Esophagus (tissue), 2 donors: ENCODE results near the gene MAPK12. TPM values are rescaled to one million over a fixed set of nuclear protein-coding genes. Genes with fewer than 3 reads are reported as not detected.
A peak's percentile ranks its signal among the peaks of the same experiment; 100 is the strongest.

Experiments
- H3K27ac ChIP-seq, 2 donors: one replicate each; pipeline ENCODE4 v1.5.1; 2013; ENCODE audit warnings: low read depth in 2 of 2, mild to moderate bottlenecking in 2 of 2, inconsistent platforms in 1 of 2, low read length in 1 of 2, moderate library complexity in 1 of 2
- H3K27me3 ChIP-seq, 2 donors: one replicate each; pipeline ENCODE4 v1.6.1; 2013; ENCODE audit warnings: low read length in 2 of 2, control low read depth in 1 of 2, mild to moderate bottlenecking in 1 of 2; ENCODE audit not compliant: insufficient read depth in 2 of 2, control insufficient read depth in 1 of 2
- H3K36me3 ChIP-seq, 2 donors: one replicate each; pipeline ENCODE4 v1.6.1; 2013; ENCODE audit warnings: low read length in 1 of 2; ENCODE audit not compliant: control insufficient read depth in 2 of 2, insufficient read depth in 2 of 2
- H3K4me1 ChIP-seq, 2 donors: one replicate each; pipeline ENCODE4 v1.6.1; 2013; ENCODE audit warnings: low read length in 1 of 2; ENCODE audit not compliant: control insufficient read depth in 2 of 2, insufficient read depth in 2 of 2
- H3K4me3 ChIP-seq, 2 donors: one replicate each; pipeline ENCODE4 v1.5.1; 2013; ENCODE audit warnings: low read length in 2 of 2, mild to moderate bottlenecking in 2 of 2, low read depth in 1 of 2, moderate library complexity in 1 of 2
- H3K9me3 ChIP-seq, 2 donors: one replicate each; pipeline ENCODE4 v1.6.1; 2013; ENCODE audit warnings: mild to moderate bottlenecking in 2 of 2, low read depth in 1 of 2, low read length in 1 of 2, moderate library complexity in 1 of 2; ENCODE audit not compliant: control insufficient read depth in 2 of 2, insufficient read depth in 1 of 2
- WGBS, 2 donors: extraction: QIAGEN DNeasy Blood & Tissue Kit; methylation state at CpG; one replicate each; pipeline ENCODE4 v1.1.7; 2013; 5-methylcytosine and 5-hydroxymethylcytosine counted together
- polyA plus RNA-seq, 2 donors: library from polyadenylated mRNA; stranded (reverse); fragments of 200-250 nt; gene quantifications; one replicate each; pipeline ENCODE4 v1.2.3, GENCODE V29; 2013
- donor health status: healthy with polysubstance abuse.
- donor health status: Bipolar disorder and iron deficiency.

Gene MAPK12
- polyA plus RNA-seq, 2 donors = 3.0 to 3.4 TPM

DNA sequence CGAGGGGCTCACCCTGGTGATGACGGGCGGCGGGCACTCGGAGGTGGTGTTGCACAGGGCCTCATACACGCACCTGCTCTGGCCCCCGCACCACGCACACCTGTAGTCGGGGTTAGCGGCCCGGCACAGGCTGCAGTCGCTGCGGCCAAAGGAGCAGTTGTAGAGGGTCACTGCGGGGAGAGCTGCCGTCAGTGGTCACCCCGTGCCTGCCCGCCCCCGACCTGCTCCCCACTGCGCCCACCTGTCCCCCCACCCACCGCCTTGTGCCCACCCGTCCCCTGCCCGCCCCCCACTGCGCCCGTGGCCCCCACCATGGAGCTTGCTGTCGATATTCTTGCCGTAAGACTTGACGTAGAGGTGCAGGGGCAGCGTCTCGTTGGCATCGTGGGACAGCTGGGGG is 22.3 kb upstream of the MAPK12 start:
- Histone ChIP-seq H3K27me3 (no peaks in the 10 kb centered on the region), H3K27ac (peak overlapping the region; percentile 43 to 90), H3K4me1 (peaks cover 3 to 43% of the 10 kb centered on the region in 2 donors), H3K4me3 (peak overlapping the region; percentile 5 to 41), H3K9me3 (peaks cover 0 to 5% of the 10 kb centered on the region in 2 donors), H3K36me3 (peaks cover 2 to 88% of the 10 kb centered on the region in 2 donors)
- 88 to 91% methylated on average over 25 to 30 of the region's 30 CpGs for WGBS, 2 donors

- Histone ChIP-seq H3K27ac (peak overlapping the region; percentile 90 to 91), H3K36me3 (peaks cover 0 to 88% of the 10 kb centered on the region in 2 donors), H3K4me3 (peak overlapping the region; percentile 12 to 40), H3K4me1 (peaks cover 3 to 43% of the 10 kb centered on the region in 2 donors), H3K9me3 (peaks cover 0 to 5% of the 10 kb centered on the region in 2 donors), H3K27me3 (no peaks in the 10 kb centered on the region)
- 52 to 57% methylated on average over 44 to 45 of the region's 45 CpGs for WGBS, 2 donors
Observed at GRCh38 chr22:50282361-50283155, 21.1 kb upstream of the MAPK12 start.

DNA sequence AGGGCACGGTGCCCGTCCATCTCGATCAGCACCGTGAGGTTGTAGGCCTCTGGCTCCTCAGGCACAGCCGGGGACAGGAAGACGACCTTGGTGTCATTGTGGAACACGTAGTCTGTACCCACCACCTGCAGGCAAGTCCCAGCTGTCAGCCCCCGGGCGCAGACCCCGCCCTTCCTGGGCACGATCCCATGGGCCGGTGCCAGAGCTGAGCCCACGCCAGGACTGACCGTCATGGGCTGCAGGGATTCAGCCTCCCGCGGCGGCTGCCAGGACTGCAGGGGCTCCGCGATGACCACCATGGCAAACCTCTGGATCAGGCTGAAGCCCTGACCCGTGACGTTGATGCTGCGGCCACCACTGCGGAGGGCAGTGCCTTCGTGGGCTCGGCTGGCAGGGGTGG is 20.5 kb upstream of the MAPK12 start:
- H3K9me3 ChIP-seq = peaks cover 0 to 5% of the 10 kb centered on the region in 2 donors
- peaks cover 0 to 86% of the 10 kb centered on the region in 2 donors for H3K36me3 ChIP-seq
- H3K4me1 ChIP-seq = peaks cover 3 to 40% of the 10 kb centered on the region in 2 donors
- peak overlapping the region; percentile 76 to 82 for H3K27ac ChIP-seq
- H3K4me3 ChIP-seq = peak overlapping the region; percentile 12 to 40
- no peaks in the 10 kb centered on the region for H3K27me3 ChIP-seq
- 42 to 52% methylated on average over 25 of the region's 25 CpGs for WGBS, 2 donors

GRCh38 chr22:50281384-50281760 is 19.9 kb upstream of the MAPK12 start:
- H3K4me3 ChIP-seq = peak overlapping the region in 1 of 2 donors; percentile 40
- peak overlapping the region; percentile 76 to 82 for H3K27ac ChIP-seq
- 86 to 88% methylated on average over 26 to 36 of the region's 36 CpGs for WGBS, 2 donors
- H3K36me3 ChIP-seq = peaks cover 0 to 85% of the 10 kb centered on the region in 2 donors
- H3K27me3 ChIP-seq = no peaks in the 10 kb centered on the region
- H3K9me3 ChIP-seq = peaks cover 0 to 7% of the 10 kb centered on the region in 2 donors
- H3K4me1 ChIP-seq = peaks cover 3 to 36% of the 10 kb centered on the region in 2 donors

DNA sequence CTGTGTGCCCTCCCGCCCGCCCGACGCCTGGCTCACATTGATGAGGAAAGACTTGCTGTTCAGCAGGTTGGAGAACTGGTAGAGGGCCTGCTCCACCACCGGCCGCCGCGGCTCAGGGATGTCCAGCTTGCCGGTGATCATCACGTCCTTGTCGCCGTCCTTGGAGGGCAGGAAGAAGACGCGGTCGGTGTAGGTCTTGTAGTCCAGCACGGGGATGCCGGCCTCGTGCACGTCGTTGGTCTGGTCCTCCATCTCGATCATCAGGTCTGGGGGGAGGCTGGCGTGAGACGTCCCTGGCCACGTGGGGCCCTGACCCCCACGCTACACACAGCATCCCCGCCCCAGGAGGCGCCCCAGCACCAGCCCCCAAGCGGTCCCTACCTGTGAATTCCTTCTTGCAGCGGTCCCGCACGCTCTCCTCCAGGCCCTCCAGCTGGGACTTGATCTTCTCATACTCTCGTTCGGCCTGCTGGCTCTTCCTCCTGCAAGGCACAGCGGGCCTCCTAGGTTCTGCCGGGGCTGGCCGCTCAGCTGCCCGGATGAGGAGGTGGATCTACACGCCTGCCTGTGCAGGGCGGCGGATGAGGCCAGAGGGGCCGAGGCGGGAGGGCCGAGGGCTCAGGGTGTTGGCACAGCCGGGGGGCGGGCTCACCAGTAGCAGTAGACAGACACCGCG is 19.4 kb upstream of the MAPK12 start:
- peaks cover 0 to 85% of the 10 kb centered on the region in 2 donors for H3K36me3 ChIP-seq
- H3K4me1 ChIP-seq = peaks cover 3 to 31% of the 10 kb centered on the region in 2 donors
- WGBS, 2 donors = 91 to 95% methylated on average over 47 of the region's 47 CpGs
- no peaks in the 10 kb centered on the region for H3K27me3 ChIP-seq
- peaks cover 0 to 11% of the 10 kb centered on the region in 2 donors for H3K9me3 ChIP-seq
- peak overlapping the region in 1 of 2 donors; percentile 40 for H3K4me3 ChIP-seq
- H3K27ac ChIP-seq = peak overlapping the region; percentile 22 to 76

DNA sequence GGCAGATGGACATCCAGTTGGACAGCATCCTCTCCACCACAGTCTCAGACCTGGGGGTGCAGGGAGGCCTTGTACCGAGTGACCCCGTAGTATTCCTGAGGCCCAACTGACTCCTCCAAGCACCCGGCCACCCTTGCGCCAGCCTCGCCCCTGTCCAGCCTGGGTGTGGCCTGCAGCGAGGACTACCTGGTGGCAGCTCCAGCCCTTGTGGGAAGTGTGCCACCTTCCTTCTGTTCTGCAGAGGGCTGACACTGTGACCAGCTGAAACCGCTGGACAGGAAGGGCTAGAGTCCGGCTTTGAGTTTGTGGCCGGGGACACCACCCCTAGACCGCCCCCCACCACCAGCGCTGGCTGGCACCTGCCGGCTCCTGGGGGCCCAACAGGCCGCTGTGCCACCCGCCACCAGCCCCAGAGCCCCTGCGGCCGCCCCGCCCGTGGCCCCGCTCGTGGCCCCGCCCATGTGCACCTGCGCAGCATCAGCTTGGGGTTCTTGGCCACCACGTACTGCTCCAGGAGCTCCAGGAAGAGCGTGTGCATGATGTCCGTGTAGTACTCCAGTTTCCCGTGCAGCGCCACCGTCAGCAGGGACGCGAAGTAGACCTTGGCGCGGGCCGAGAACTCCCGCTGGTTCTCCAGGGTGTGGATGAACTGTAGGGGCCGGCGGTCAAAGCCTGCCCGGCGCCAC is 18.7 kb upstream of the MAPK12 start:
- Histone ChIP-seq H3K4me3 (peak overlapping the region in 1 of 2 donors; percentile 6), H3K4me1 (peaks cover 3 to 28% of the 10 kb centered on the region in 2 donors), H3K9me3 (peaks cover 0 to 11% of the 10 kb centered on the region in 2 donors), H3K27ac (peak overlapping the region in 1 of 2 donors; percentile 60), H3K36me3 (peaks cover 0 to 87% of the 10 kb centered on the region in 2 donors), H3K27me3 (no peaks in the 10 kb centered on the region)
- WGBS, 2 donors = 87 to 92% methylated on average over 38 of the region's 38 CpGs

DNA sequence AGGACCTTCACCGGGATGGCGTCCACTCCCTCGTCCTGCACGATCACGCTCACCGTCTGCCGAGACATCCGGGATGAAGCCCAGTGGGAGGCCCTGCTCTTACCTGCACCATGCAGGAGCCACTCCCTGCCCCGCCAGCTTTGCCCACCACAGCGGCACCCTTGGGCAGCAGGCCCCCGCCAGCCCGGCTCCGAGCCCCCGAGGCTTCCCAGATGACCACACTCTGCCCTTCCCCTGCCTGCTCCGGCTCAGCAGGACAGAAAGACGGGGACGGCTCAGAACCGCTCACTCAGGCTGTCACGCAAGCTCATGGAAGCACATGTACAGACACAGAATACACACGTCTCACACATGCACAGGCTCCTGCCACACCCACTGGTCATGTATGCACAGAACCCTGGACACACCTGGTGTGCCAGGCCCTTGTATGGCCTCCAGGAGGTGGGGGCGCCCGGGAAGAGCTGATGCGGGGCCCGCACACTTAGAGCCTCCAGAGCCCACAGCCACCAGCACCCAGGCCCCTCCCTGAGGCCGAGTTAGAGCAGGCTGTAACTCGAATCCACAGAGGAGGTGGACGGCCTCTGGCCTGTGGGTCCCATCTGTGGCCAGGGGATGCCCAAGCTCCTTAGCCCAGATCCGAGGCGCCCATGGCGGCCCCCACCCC is 17.6 kb upstream of the MAPK12 start:
- WGBS, 2 donors = 80 to 83% methylated on average over 30 of the region's 30 CpGs
- Histone ChIP-seq H3K4me3 (no peak overlapping the region), H3K9me3 (peaks cover 0 to 11% of the 10 kb centered on the region in 2 donors), H3K27ac (peak overlapping the region in 1 of 2 donors; percentile 63), H3K36me3 (peaks cover 0 to 84% of the 10 kb centered on the region in 2 donors), H3K27me3 (no peaks in the 10 kb centered on the region), H3K4me1 (peaks cover 3 to 28% of the 10 kb centered on the region in 2 donors)

- Histone ChIP-seq H3K4me3 (no peak overlapping the region), H3K9me3 (peaks cover 0 to 11% of the 10 kb centered on the region in 2 donors), H3K27ac (peak overlapping the region; percentile 36 to 63), H3K27me3 (no peaks in the 10 kb centered on the region), H3K4me1 (peaks cover 3 to 28% of the 10 kb centered on the region in 2 donors), H3K36me3 (peaks cover 0 to 84% of the 10 kb centered on the region in 2 donors)
- WGBS, 2 donors = 91 to 92% methylated on average over 19 to 21 of the region's 21 CpGs
Observed at GRCh38 chr22:50278461-50278860, 17.0 kb upstream of the MAPK12 start.

- no peaks in the 10 kb centered on the region for H3K27me3 ChIP-seq
- H3K27ac ChIP-seq = peak overlapping the region in 1 of 2 donors; percentile 6
- H3K4me1 ChIP-seq = peaks cover 0 to 23% of the 10 kb centered on the region in 2 donors
- 72 to 80% methylated on average over 24 to 25 of the region's 25 CpGs for WGBS, 2 donors
- H3K4me3 ChIP-seq = no peak overlapping the region
- H3K9me3 ChIP-seq = peaks cover 0 to 11% of the 10 kb centered on the region in 2 donors
- peaks cover 0 to 78% of the 10 kb centered on the region in 2 donors for H3K36me3 ChIP-seq
Observed at GRCh38 chr22:50277761-50278160, 16.3 kb upstream of the MAPK12 start.
